Kidney epithelial cell (primary cell): ENCODE results near the gene IP6K3. TPM values are rescaled to one million over a fixed set of nuclear protein-coding genes. Genes with fewer than 3 reads are reported as not detected.

Experiments used
- DNase-seq: peaks from one replicate; pipeline ENCODE4 v3.0.0-alpha.2; 2010; ENCODE audit warnings: low read depth
- H3K27me3 ChIP-seq: 2 replicates; pipeline ENCODE4 v1.6.0; 2011; ENCODE audit warnings: low read length; ENCODE audit not compliant: control insufficient read depth, insufficient read depth
- H3K36me3 ChIP-seq: 2 replicates; pipeline ENCODE4 v1.5.1; 2011; ENCODE audit warnings: low read length; ENCODE audit not compliant: control insufficient read depth, insufficient read depth
- H3K4me3 ChIP-seq: 2 replicates; pipeline ENCODE4 v1.5.1; 2011; ENCODE audit warnings: low read depth, mild to moderate bottlenecking, control low read depth, low read length
- CTCF ChIP-seq: IDR thresholded peaks from 2 replicates; pipeline ENCODE4 v1.5.1; 2011; ENCODE audit warnings: mild to moderate bottlenecking, moderate library complexity, low read length, control low read depth, inconsistent platforms; ENCODE audit not compliant: insufficient read depth, poor library complexity, severe bottlenecking
- total RNA-seq: library from RNA; depleted of rRNA; stranded (reverse); fragments of >200 nt; gene quantifications from 2 replicates; pipeline ENCODE4 v1.2.3, GENCODE V29; 2015

IP6K3 gene
- total RNA-seq, 1 donor from 2014 or later, result 0.29 TPM

- H3K27me3 ChIP-seq, result no peaks in the 10 kb centered on the region
- H3K36me3 ChIP-seq, result peaks cover 6% of the 10 kb centered on the region
- DNase-seq, result no peak
- H3K4me3 ChIP-seq, result no peak overlapping the region
- no peak for TF ChIP-seq CTCF
These were observed 61.7 kb downstream of the IP6K3 start for GRCh38 chr6:33684983-33685382.

GRCh38 chr6:33684428-33684896, 62.2 kb downstream of the IP6K3 start:
- H3K4me3 ChIP-seq, result no peak overlapping the region
- H3K36me3 ChIP-seq, result peaks cover 6% of the 10 kb centered on the region
- no peak for TF ChIP-seq CTCF
- no peaks in the 10 kb centered on the region for H3K27me3 ChIP-seq
- no peak for DNase-seq

GRCh38 chr6:33683576-33684427, 62.9 kb downstream of the IP6K3 start:
- no peak for DNase-seq
- peaks cover 5% of the 10 kb centered on the region for H3K36me3 ChIP-seq
- no peak for TF ChIP-seq CTCF

GRCh38 chr6:33683051-33683571, 63.6 kb downstream of the IP6K3 start:
- no peak overlapping the region for H3K4me3 ChIP-seq
- TF ChIP-seq CTCF, result no peak
- H3K27me3 ChIP-seq, result no peaks in the 10 kb centered on the region
- peaks cover 5% of the 10 kb centered on the region for H3K36me3 ChIP-seq
- no peak for DNase-seq

More at GRCh38 chr6:33683576-33684427, 62.9 kb downstream of the IP6K3 start:
- Histone ChIP-seq H3K4me3 (no peak overlapping the region), H3K27me3 (no peaks in the 10 kb centered on the region)

- DNase-seq, result no peak
- Histone ChIP-seq H3K4me3 (no peak overlapping the region), H3K36me3 (peaks cover 5% of the 10 kb centered on the region), H3K27me3 (no peaks in the 10 kb centered on the region)
- no peak for TF ChIP-seq CTCF
These were observed 64.4 kb downstream of the IP6K3 start for GRCh38 chr6:33682341-33682740.
